Measurements from ENCODE around the gene COL6A2. TPM values are rescaled to one million over a fixed set of nuclear protein-coding genes. Genes with fewer than 3 reads are reported as not detected.

The COL6A2 gene
- total RNA-seq, 1 donor from 2014 or later: 227 TPM

DNA sequence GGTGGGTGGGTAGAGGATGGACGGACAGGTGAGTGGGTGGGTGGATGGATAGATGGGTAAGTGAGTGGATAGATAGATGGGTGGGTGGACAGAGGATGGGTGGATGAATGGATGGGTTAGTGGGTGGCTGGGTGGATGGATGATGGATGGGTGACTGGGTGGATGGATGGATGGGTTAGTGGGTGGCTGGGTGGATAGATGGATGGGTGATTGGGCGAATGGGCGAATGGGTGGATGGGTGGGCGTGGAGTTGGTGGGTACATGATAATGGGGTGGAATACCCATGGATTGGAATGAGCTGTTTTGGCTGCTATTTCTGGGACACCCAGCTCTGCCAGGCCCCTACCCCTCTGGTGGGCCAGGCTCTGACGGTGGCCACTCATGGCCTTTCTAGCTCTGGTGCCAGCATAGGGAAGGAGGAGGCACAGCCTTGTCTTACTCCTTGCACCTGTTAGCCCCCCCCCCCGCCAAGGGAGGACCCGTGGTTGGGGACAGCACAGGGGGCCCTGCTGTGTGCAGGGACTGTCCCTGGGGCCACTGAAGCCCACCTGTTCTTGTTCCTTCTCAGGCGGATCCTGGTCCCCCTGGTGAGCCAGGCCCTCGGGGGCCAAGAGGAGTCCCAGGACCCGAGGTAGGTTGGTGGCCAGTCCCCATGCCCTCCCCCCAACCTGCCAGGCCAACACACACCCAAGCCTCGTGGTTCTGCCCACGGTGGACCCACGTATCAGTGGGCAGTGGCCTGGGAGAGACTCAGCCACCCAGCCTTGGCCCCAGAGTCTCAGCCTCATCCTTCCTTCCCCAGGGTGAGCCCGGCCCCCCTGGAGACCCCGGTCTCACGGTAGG is 26.4 kb downstream of the COL6A2 start:
- TF ChIP-seq, protein P1, sequence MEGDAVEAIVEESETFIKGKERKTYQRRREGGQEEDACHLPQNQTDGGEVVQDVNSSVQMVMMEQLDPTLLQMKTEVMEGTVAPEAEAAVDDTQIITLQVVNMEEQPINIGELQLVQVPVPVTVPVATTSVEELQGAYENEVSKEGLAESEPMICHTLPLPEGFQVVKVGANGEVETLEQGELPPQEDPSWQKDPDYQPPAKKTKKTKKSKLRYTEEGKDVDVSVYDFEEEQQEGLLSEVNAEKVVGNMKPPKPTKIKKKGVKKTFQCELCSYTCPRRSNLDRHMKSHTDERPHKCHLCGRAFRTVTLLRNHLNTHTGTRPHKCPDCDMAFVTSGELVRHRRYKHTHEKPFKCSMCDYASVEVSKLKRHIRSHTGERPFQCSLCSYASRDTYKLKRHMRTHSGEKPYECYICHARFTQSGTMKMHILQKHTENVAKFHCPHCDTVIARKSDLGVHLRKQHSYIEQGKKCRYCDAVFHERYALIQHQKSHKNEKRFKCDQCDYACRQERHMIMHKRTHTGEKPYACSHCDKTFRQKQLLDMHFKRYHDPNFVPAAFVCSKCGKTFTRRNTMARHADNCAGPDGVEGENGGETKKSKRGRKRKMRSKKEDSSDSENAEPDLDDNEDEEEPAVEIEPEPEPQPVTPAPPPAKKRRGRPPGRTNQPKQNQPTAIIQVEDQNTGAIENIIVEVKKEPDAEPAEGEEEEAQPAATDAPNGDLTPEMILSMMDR (IDR thresholded peaks at IDR 0.05): no peak
- Histone ChIP-seq H3K4me3 (no peak overlapping the region), H3K9me3 (no peaks in the 10 kb centered on the region), H3K36me3 (peaks cover 34% of the 10 kb centered on the region), H3K27me3 (ENCODE audit: low read depth) (no peaks in the 10 kb centered on the region), H3K4me1 (no peaks in the 10 kb centered on the region), H3K27ac (no peak overlapping the region)
- ATAC-seq (no peak), DNase-seq (no peak)
- intact Hi-C loops (cut with DNase I): no loop called here

DNA sequence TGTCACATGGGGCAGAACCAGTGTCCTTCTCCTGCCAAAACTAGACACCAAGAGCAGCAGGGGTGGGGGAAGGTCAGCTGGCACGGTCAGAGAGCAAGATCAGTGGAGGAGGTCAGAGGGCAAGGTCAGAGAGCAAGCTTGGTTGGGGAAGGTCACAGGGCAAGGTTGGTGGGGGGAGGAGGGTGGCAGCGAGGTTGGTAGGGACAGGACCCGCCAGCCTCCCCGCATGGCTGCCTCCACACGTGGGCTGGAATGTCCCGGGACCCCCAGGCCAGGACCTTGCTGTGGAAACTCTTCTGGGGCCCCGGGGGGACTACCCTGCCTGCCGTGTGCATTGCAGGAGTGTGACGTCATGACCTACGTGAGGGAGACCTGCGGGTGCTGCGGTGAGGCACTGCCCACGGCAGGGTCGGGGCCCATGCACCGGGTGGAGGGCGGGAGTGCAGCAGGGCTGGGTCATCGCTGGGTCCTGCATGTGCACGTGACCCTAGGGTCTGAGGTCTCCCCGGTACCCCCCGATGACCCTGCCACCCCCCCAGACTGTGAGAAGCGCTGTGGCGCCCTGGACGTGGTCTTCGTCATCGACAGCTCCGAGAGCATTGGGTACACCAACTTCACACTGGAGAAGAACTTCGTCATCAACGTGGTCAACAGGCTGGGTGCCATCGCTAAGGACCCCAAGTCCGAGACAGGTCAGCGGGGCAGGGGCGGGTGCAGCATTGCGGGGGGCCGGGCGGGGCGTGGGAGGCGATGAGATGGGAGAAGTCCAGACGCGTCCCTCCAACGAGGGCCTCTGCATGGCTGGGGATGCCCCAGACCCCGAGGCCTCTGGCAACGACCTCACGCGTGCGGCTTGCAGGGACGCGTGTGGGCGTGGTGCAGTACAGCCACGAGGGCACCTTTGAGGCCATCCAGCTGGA is 27.3 kb downstream of the COL6A2 start:
- no peaks in the 10 kb centered on the region for H3K4me1 ChIP-seq

DNA sequence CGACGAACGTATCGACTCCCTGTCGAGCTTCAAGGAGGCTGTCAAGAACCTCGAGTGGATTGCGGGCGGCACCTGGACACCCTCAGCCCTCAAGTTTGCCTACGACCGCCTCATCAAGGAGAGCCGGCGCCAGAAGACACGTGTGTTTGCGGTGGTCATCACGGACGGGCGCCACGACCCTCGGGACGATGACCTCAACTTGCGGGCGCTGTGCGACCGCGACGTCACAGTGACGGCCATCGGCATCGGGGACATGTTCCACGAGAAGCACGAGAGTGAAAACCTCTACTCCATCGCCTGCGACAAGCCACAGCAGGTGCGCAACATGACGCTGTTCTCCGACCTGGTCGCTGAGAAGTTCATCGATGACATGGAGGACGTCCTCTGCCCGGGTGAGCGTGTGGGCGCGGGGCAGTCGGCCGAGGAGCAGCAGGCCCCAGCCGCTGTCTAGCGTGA is 28.0 kb downstream of the COL6A2 start:
- Histone ChIP-seq H3K27me3 (ENCODE audit: low read depth) (no peaks in the 10 kb centered on the region), H3K36me3 (peaks cover 20% of the 10 kb centered on the region), H3K4me3 (no peak overlapping the region), H3K27ac (no peak overlapping the region), H3K9me3 (no peaks in the 10 kb centered on the region), H3K4me1 (no peaks in the 10 kb centered on the region)
- TF ChIP-seq, protein P1 (IDR thresholded peaks at IDR 0.05): no peak
- intact Hi-C loops (cut with DNase I): no loop called here
- ATAC-seq (no peak), DNase-seq (peak; percentile 39)

More for the DNA sequence above, 27.3 kb downstream of the COL6A2 start:
- DNase-seq (peak; percentile 40), ATAC-seq (no peak)
- Histone ChIP-seq H3K9me3 (no peaks in the 10 kb centered on the region), H3K27ac (no peak overlapping the region), H3K36me3 (peaks cover 27% of the 10 kb centered on the region), H3K4me3 (no peak overlapping the region), H3K27me3 (ENCODE audit: low read depth) (no peaks in the 10 kb centered on the region)
- intact Hi-C loops (cut with DNase I): no loop called here
- TF ChIP-seq, protein P1 (IDR thresholded peaks at IDR 0.05): no peak

DNA sequence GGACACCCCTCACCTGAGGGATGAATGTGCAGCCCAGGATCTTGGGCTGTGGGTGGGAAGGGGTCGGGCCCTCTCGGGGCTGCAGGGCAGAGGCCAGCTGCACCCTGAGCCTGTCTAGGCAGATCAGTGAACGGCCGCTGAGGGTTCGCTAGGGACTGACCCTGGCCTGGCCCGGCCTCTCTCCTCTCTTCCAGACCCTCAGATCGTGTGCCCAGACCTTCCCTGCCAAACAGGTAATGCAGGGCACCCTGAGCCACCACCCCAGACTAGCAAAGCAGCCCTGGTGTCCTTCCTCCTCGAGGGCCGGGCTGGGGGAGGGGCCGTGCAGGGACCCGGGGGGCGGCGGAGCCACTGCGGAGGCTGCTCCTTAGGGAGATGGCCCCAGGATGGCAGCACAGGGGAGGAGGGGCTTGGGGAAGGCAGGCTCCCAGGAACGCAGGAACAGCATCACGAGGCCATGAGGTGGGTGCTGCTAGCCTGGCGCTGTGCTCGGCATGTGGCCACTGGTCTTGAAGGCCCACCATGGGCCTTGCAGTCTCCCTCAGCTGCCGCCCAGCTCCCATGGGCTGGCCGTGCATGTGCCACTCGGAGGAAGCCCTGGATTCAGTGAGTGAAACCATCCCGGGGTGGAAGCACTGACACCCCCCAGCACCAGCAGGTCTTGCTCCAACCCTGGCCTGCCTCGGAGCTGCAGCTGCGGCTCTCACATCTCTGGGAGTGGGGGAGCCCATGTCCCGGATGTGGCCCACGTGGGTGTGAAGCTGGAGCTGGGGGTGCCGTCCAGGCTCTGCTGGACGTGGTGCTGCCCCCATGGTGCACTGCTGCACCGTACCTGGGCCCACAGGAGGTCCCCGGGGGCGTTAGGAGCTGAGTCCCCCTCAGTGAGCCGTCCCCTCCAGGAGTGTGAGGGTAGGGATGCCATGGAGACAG is 28.7 kb downstream of the COL6A2 start:
- H3K27ac ChIP-seq: no peak overlapping the region
- DNase-seq: peak; percentile 44
- peaks cover 13% of the 10 kb centered on the region for H3K36me3 ChIP-seq
- H3K27me3 ChIP-seq (ENCODE audit: low read depth): no peaks in the 10 kb centered on the region
- no peaks in the 10 kb centered on the region for H3K9me3 ChIP-seq
- intact Hi-C loops (cut with DNase I): no loop called here
- no peak overlapping the region for H3K4me3 ChIP-seq
- TF ChIP-seq, protein P1 (IDR thresholded peaks at IDR 0.05): no peak
- ATAC-seq: no peak
- H3K4me1 ChIP-seq: no peaks in the 10 kb centered on the region
